A673 (cell line): ENCODE measurements around the gene FRS2.

ENCODE experiments used
- EZH2 ChIP-seq: fragments of 200-600 bp; sonication (generic); IDR thresholded peaks from 2 replicates; pipeline ENCODE4 v1.6.1; 2017; ENCODE audit warnings: borderline replicate concordance, low read depth, mild to moderate bottlenecking, mixed read lengths, antibody characterized with exemption, low read length; ENCODE audit not compliant: poor library complexity, severe bottlenecking
- TF ChIP-seq, protein P1 (sequence below): fragments of 300-800, 200-600 bp; sonication (generic); conservative IDR thresholded peaks from 2 replicates; pipeline ENCODE4 v1.5.1; 2017; ENCODE audit warnings: low read depth, mild to moderate bottlenecking, antibody characterized with exemption, low read length, moderate library complexity, mixed read lengths

DNA sequence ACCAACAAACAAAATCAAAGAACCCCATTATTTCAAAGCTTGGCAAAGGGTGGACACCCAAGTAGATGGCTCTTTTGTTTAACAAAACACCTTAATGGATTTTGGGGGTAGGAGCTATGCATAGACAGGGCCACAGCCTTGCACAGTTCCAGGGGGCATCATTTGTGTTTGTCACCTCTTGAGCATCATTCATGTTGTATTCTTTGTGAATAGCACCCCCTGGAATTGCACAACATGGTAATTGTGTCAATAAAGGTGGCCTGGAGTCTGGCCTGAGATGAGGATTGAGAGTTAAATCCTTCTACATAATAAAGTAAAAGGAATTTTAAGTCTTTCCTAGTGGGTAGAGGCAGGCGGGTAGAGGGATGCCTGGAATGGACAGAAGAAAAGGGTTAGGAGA lies 3.3 kb upstream of the FRS2 start:
- TF ChIP-seq, protein P1, sequence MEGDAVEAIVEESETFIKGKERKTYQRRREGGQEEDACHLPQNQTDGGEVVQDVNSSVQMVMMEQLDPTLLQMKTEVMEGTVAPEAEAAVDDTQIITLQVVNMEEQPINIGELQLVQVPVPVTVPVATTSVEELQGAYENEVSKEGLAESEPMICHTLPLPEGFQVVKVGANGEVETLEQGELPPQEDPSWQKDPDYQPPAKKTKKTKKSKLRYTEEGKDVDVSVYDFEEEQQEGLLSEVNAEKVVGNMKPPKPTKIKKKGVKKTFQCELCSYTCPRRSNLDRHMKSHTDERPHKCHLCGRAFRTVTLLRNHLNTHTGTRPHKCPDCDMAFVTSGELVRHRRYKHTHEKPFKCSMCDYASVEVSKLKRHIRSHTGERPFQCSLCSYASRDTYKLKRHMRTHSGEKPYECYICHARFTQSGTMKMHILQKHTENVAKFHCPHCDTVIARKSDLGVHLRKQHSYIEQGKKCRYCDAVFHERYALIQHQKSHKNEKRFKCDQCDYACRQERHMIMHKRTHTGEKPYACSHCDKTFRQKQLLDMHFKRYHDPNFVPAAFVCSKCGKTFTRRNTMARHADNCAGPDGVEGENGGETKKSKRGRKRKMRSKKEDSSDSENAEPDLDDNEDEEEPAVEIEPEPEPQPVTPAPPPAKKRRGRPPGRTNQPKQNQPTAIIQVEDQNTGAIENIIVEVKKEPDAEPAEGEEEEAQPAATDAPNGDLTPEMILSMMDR = no peak
- no peak for TF ChIP-seq EZH2
